Hepatocyte (in vitro differentiated cells): ENCODE measurements around the gene NSRP1.

ENCODE experiments used
- CTCF ChIP-seq: fragments of 200-600 bp; sonication (generic); IDR thresholded peaks from 2 replicates; pipeline ENCODE4 v1.5.1; 2016; ENCODE audit warnings: antibody characterized with exemption, mild to moderate bottlenecking; ENCODE audit not compliant: poor library complexity
- EZH2phosphoT487 ChIP-seq: fragments of 200-600 bp; sonication (generic); IDR thresholded peaks from one replicate; pipeline ENCODE4 v1.6.1; 2018; ENCODE audit warnings: antibody characterized with exemption, mild to moderate bottlenecking, low read depth, moderate library complexity; ENCODE audit not compliant: unreplicated experiment, severe bottlenecking

GRCh38 chr17:30186761-30187160 is 70.1 kb downstream of the NSRP1 start:
- no peak for TF ChIP-seq EZH2phosphoT487
- no peak for TF ChIP-seq CTCF
